ENCODE results near the gene MYOT.

MYOT gene

DNA sequence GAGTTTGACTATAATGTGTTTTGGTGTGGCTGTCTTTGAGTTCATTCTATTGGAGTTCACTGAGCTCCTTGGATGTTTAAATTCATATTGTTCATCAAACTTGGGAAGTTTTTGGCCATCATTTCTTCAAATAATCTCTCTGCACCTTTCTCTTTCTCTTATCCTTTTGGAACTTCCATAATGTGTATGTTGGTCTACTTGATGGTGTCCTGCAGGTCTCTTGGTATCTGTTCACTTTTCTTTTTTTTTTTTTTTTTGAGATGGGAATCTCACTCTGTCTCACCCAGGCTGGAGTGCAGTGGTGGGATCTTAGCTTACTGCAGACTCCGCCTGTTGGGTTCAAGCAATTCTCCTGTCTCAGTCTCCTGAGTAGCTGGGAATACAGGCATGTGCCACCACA, 49.3 kb downstream of the MYOT start:
- Histone ChIP-seq H3K4me3 (ENCODE audit: low read length) (no peak overlapping the region), H3K36me3 (ENCODE audit: insufficient read depth, low read depth, low read length) (no peaks in the 10 kb centered on the region), H3K4me1 (ENCODE audit: insufficient read depth, low read length) (no peaks in the 10 kb centered on the region), H3K9me3 (ENCODE audit: insufficient read depth, low read depth, low read length) (no peaks in the 10 kb centered on the region; the same call in none of the 2 replicates), H3K9ac (ENCODE audit: low read depth, low read length) (no peak overlapping the region), H3K27ac (ENCODE audit: low read length) (no peak overlapping the region), H3K27me3 (ENCODE audit: insufficient read depth, low read length) (no peaks in the 10 kb centered on the region)

DNA sequence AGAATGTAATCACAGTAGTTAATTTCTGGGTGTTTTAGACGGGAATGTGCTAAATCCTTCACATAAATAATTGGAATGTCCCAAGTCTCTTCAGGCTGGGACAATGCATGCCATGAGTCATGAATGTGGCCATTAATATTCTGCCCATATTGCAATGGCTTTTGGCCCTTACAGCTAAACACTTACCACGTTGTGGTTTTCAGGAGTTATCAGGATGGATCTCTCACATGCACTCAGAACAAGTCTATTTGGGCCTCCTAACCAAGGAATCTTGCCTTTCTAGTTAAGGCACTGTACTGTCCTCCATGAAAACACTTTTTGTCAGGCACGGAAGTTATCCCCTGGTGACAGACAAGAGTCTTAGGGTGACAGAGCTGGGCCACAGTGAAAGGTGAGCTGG, 54.3 kb downstream of the MYOT start:
- Histone ChIP-seq H3K36me3 (ENCODE audit: insufficient read depth, low read depth, low read length) (no peaks in the 10 kb centered on the region), H3K4me1 (ENCODE audit: insufficient read depth, low read length) (no peaks in the 10 kb centered on the region), H3K27ac (ENCODE audit: low read length) (no peak overlapping the region), H3K4me3 (ENCODE audit: low read length) (no peak overlapping the region), H3K9ac (ENCODE audit: low read depth, low read length) (no peak overlapping the region), H3K27me3 (ENCODE audit: insufficient read depth, low read length) (no peaks in the 10 kb centered on the region), H3K9me3 (ENCODE audit: insufficient read depth, low read depth, low read length) (no peaks in the 10 kb centered on the region)

DNA sequence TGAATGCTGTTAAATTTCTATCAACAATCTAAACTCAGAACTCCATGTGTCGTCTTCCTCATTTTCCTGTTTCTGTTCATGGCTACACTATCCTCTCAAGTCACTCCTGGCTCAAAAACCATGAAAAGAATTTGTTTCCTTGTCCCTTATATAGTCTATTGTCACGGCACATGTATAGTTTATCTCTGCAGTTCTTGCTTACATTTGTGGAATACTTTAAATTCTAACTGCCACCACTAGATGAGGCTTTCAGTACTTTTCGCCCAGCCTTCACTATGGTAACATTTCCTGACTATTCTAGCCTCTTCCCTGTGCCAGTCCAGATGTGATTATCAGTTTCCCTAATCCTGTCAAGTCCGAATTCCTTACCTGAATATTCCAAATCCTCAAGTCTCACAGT, 56.2 kb downstream of the MYOT start:
- Histone ChIP-seq H3K27ac (ENCODE audit: low read length) (no peak overlapping the region), H3K27me3 (ENCODE audit: insufficient read depth, low read length) (no peaks in the 10 kb centered on the region), H3K9me3 (ENCODE audit: insufficient read depth, low read depth, low read length) (no peaks in the 10 kb centered on the region), H3K36me3 (ENCODE audit: insufficient read depth, low read depth, low read length) (no peaks in the 10 kb centered on the region), H3K9ac (ENCODE audit: low read depth, low read length) (no peak overlapping the region), H3K4me3 (ENCODE audit: low read length) (no peak overlapping the region), H3K4me1 (ENCODE audit: insufficient read depth, low read length) (no peaks in the 10 kb centered on the region)

DNA sequence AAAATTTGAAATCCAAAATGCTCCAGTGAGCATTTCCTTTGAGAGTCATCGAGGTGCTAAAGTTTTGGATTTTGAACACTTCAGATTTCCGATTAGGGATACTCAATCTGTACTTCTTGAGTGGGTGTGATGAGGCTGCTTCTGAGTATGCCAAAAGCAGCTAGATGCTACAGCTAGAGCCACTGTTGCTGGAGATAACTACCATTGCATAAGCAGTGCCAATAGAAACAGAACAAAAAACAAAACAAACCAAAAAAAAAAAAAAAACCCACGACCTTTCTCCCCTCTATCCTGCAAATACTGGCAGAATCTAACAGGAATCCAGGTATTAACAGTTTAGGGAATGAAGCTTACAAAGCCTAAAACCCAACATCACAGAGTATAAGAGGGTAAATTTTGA, 65.1 kb downstream of the MYOT start:
- no peak overlapping the region for H3K9ac ChIP-seq (ENCODE audit: low read depth, low read length)
- no peak overlapping the region for H3K27ac ChIP-seq (ENCODE audit: low read length)
- H3K36me3 ChIP-seq (ENCODE audit: insufficient read depth, low read depth, low read length): peaks cover 9% of the 10 kb centered on the region; the same call in 1 of the 2 replicates
- no peak overlapping the region for H3K4me3 ChIP-seq (ENCODE audit: low read length)
- no peaks in the 10 kb centered on the region for H3K4me1 ChIP-seq (ENCODE audit: insufficient read depth, low read length)
- no peaks in the 10 kb centered on the region for H3K27me3 ChIP-seq (ENCODE audit: insufficient read depth, low read length)
- no peaks in the 10 kb centered on the region for H3K9me3 ChIP-seq (ENCODE audit: insufficient read depth, low read depth, low read length)

DNA sequence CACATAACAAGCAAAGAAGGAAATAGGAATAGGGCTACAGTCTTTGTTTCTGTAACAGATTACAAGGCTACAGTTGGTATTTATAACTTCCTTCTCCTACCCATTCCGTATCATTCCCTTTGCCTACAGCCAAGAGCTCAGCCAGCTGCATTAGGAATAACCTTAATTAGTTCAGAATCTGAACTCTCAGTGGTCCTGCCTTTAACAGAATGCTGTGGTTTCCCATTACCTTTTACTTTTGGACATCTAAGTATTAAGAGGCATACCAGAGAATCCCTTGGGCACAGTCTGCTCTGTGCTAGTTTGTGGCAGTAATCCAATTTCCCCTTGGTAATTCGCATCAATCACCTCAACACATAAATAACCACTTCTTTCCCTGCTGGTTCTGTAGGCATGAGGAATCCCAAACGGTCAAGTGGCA, 65.8 kb downstream of the MYOT start:
- Histone ChIP-seq H3K4me1 (ENCODE audit: insufficient read depth, low read length) (no peaks in the 10 kb centered on the region), H3K27me3 (ENCODE audit: insufficient read depth, low read length) (no peaks in the 10 kb centered on the region), H3K4me3 (ENCODE audit: low read length) (no peak overlapping the region), H3K9me3 (ENCODE audit: insufficient read depth, low read depth, low read length) (no peaks in the 10 kb centered on the region), H3K9ac (ENCODE audit: low read depth, low read length) (no peak overlapping the region), H3K36me3 (ENCODE audit: insufficient read depth, low read depth, low read length) (peaks cover 15% of the 10 kb centered on the region), H3K27ac (ENCODE audit: low read length) (no peak overlapping the region)

DNA sequence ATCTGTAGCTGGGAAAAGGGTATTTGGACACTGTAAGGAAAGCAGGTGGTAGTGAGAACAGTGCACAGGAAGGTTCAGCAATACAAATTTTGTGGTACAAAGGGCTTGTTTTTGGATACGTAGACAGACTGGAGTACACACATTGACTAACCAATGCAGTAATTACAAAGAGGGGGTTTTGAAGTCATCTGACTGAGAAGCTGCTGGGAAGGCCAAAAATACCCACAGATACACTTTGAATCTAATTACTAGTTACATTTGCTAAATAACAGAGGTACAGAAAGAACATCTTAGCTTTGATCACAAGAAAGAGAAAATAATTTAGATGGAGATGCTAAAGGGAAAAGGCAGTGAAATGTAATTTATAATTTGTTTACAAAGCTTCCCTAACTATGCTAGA, 67.5 kb downstream of the MYOT start:
- H3K4me3 ChIP-seq (ENCODE audit: low read length): no peak overlapping the region
- H3K27me3 ChIP-seq (ENCODE audit: insufficient read depth, low read length): no peaks in the 10 kb centered on the region
- H3K27ac ChIP-seq (ENCODE audit: low read length): no peak overlapping the region
- H3K9ac ChIP-seq (ENCODE audit: low read depth, low read length): no peak overlapping the region
- H3K9me3 ChIP-seq (ENCODE audit: insufficient read depth, low read depth, low read length): no peaks in the 10 kb centered on the region
- peaks cover 32% of the 10 kb centered on the region for H3K36me3 ChIP-seq (ENCODE audit: insufficient read depth, low read depth, low read length)
- H3K4me1 ChIP-seq (ENCODE audit: insufficient read depth, low read length): no peaks in the 10 kb centered on the region

DNA sequence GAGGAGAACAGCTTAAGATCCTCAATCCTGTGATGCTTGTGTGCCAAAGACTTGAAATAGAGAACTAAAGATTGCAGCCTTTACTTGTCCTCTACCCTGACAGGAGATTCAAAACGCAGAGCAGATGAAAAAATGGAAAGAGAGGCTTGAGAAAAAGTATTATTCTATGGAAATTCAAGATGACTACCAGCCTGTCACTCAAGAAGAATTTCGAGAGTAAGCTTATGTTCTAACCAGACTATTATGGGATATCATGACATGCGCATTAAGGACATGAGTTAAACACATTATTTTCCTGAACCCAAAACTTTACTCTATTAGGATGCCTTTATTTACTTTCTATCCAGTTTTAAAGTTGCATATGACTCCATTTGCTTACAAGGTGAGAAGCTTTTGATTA, 68.0 kb downstream of the MYOT start:
- Histone ChIP-seq H3K36me3 (ENCODE audit: insufficient read depth, low read depth, low read length) (peaks cover 37% of the 10 kb centered on the region), H3K27me3 (ENCODE audit: insufficient read depth, low read length) (no peaks in the 10 kb centered on the region), H3K27ac (ENCODE audit: low read length) (no peak overlapping the region), H3K9ac (ENCODE audit: low read depth, low read length) (no peak overlapping the region), H3K4me1 (ENCODE audit: insufficient read depth, low read length) (no peaks in the 10 kb centered on the region), H3K4me3 (ENCODE audit: low read length) (no peak overlapping the region), H3K9me3 (ENCODE audit: insufficient read depth, low read depth, low read length) (no peaks in the 10 kb centered on the region)
